Measurements from ENCODE around the gene HP.
"Not testable (repeated sequence)": the region's sequence is repeated elsewhere in the genome, so short reads cannot be mapped to it uniquely, and the experiment has no call there.

Gene HP

GRCh38 chr16:72054254-72054847, at the start of gene HP:
Gene HP (plus strand): TSS chr16:72054505. CDS start chr16:72054653, 148 bp downstream.
- H3K9me3 Mint-ChIP-seq; H3K27me3 Mint-ChIP-seq (ENCODE audit: low read depth); H3K36me3 Mint-ChIP-seq (ENCODE audit: low read depth); H3K4me3 Mint-ChIP-seq; H3K27ac Mint-ChIP-seq; H3K4me1 Mint-ChIP-seq (ENCODE audit: low read depth): not testable (repeated sequence)

GRCh38 chr16:72008065-72008423, 46.3 kb upstream of the HP start:
- H3K36me3 Mint-ChIP-seq (ENCODE audit: low read depth); H3K27ac Mint-ChIP-seq; H3K9me3 Mint-ChIP-seq; H3K27me3 Mint-ChIP-seq (ENCODE audit: low read depth); H3K4me1 Mint-ChIP-seq (ENCODE audit: low read depth): not testable (repeated sequence)
- peak overlapping the region; percentile 94 for H3K4me3 Mint-ChIP-seq

- Mint-ChIP-seq H3K27ac (peak within 1 kb of the TSS; percentile 86), H3K27me3 (ENCODE audit: low read depth) (peaks cover 4% of the 10 kb centered on the region), H3K4me1 (ENCODE audit: low read depth) (peaks cover 13% of the 10 kb centered on the region), H3K36me3 (ENCODE audit: low read depth) (no peaks in the 10 kb centered on the region), H3K4me3 (peak within 1 kb of the TSS; percentile 94), H3K9me3 (no peaks in the 10 kb centered on the region)
Observed at GRCh38 chr16:72008424-72009216, 45.7 kb upstream of the HP start, which contains the start of gene DHODH. Gene DHODH (plus strand): TSS chr16:72008744. CDS start chr16:72008765, 21 bp downstream.

- H3K9me3 Mint-ChIP-seq: no peaks in the 10 kb centered on the region
- peak overlapping the region; percentile 71 for H3K4me3 Mint-ChIP-seq
- peaks cover 14% of the 10 kb centered on the region for H3K4me1 Mint-ChIP-seq (ENCODE audit: low read depth)
- H3K36me3 Mint-ChIP-seq (ENCODE audit: low read depth): no peaks in the 10 kb centered on the region
- H3K27ac Mint-ChIP-seq: no peak overlapping the region
- peaks cover 2% of the 10 kb centered on the region for H3K27me3 Mint-ChIP-seq (ENCODE audit: low read depth)
Observed at GRCh38 chr16:72009779-72010178, 44.5 kb upstream of the HP start.

GRCh38 chr16:72012607-72013006, 41.7 kb upstream of the HP start:
- H3K4me1 Mint-ChIP-seq (ENCODE audit: low read depth): peaks cover 14% of the 10 kb centered on the region
- no peaks in the 10 kb centered on the region for H3K9me3 Mint-ChIP-seq
- no peaks in the 10 kb centered on the region for H3K27me3 Mint-ChIP-seq (ENCODE audit: low read depth)
- H3K4me3 Mint-ChIP-seq: no peak overlapping the region
- no peaks in the 10 kb centered on the region for H3K36me3 Mint-ChIP-seq (ENCODE audit: low read depth)
- H3K27ac Mint-ChIP-seq: no peak overlapping the region

- Mint-ChIP-seq H3K4me1 (ENCODE audit: low read depth) (peaks cover 14% of the 10 kb centered on the region), H3K27me3 (ENCODE audit: low read depth) (no peaks in the 10 kb centered on the region), H3K4me3 (no peak overlapping the region), H3K36me3 (ENCODE audit: low read depth) (no peaks in the 10 kb centered on the region), H3K9me3 (no peaks in the 10 kb centered on the region), H3K27ac (no peak overlapping the region)
Observed at GRCh38 chr16:72013389-72013788, 40.9 kb upstream of the HP start.

GRCh38 chr16:72013888-72014581, 40.3 kb upstream of the HP start:
- Mint-ChIP-seq H3K36me3 (ENCODE audit: low read depth) (no peaks in the 10 kb centered on the region), H3K27ac (no peak overlapping the region), H3K4me1 (ENCODE audit: low read depth) (peaks cover 12% of the 10 kb centered on the region), H3K4me3 (no peak overlapping the region), H3K27me3 (ENCODE audit: low read depth) (no peaks in the 10 kb centered on the region), H3K9me3 (no peaks in the 10 kb centered on the region)

- no peaks in the 10 kb centered on the region for H3K36me3 Mint-ChIP-seq (ENCODE audit: low read depth)
- no peak overlapping the region for H3K4me3 Mint-ChIP-seq
- H3K4me1 Mint-ChIP-seq (ENCODE audit: low read depth): peaks cover 12% of the 10 kb centered on the region
- H3K9me3 Mint-ChIP-seq: no peaks in the 10 kb centered on the region
- no peak overlapping the region for H3K27ac Mint-ChIP-seq
- H3K27me3 Mint-ChIP-seq (ENCODE audit: low read depth): no peaks in the 10 kb centered on the region
Observed at GRCh38 chr16:72014675-72015074, 39.6 kb upstream of the HP start.

GRCh38 chr16:72015124-72015523, 39.2 kb upstream of the HP start:
- peaks cover 11% of the 10 kb centered on the region for H3K4me1 Mint-ChIP-seq (ENCODE audit: low read depth)
- no peaks in the 10 kb centered on the region for H3K36me3 Mint-ChIP-seq (ENCODE audit: low read depth)
- no peaks in the 10 kb centered on the region for H3K27me3 Mint-ChIP-seq (ENCODE audit: low read depth)
- H3K9me3 Mint-ChIP-seq: no peaks in the 10 kb centered on the region
- no peak overlapping the region for H3K27ac Mint-ChIP-seq
- no peak overlapping the region for H3K4me3 Mint-ChIP-seq

- Mint-ChIP-seq H3K27ac (no peak overlapping the region), H3K27me3 (ENCODE audit: low read depth) (no peaks in the 10 kb centered on the region), H3K4me3 (no peak overlapping the region), H3K9me3 (no peaks in the 10 kb centered on the region), H3K36me3 (ENCODE audit: low read depth) (peaks cover 2% of the 10 kb centered on the region), H3K4me1 (ENCODE audit: low read depth) (peaks cover 3% of the 10 kb centered on the region)
Observed at GRCh38 chr16:72018470-72018869, 35.8 kb upstream of the HP start.

GRCh38 chr16:72021043-72021442, 33.3 kb upstream of the HP start:
- Mint-ChIP-seq H3K27me3 (ENCODE audit: low read depth) (no peaks in the 10 kb centered on the region), H3K4me3 (no peak overlapping the region), H3K27ac (no peak overlapping the region), H3K9me3 (no peaks in the 10 kb centered on the region), H3K4me1 (ENCODE audit: low read depth) (no peaks in the 10 kb centered on the region), H3K36me3 (ENCODE audit: low read depth) (peaks cover 9% of the 10 kb centered on the region)

GRCh38 chr16:72022127-72022526, 32.2 kb upstream of the HP start:
- Mint-ChIP-seq H3K27me3 (ENCODE audit: low read depth) (no peaks in the 10 kb centered on the region), H3K4me1 (ENCODE audit: low read depth) (no peaks in the 10 kb centered on the region), H3K36me3 (ENCODE audit: low read depth) (peaks cover 9% of the 10 kb centered on the region), H3K9me3 (no peaks in the 10 kb centered on the region), H3K4me3 (no peak overlapping the region), H3K27ac (no peak overlapping the region)

GRCh38 chr16:72023962-72024361, 30.3 kb upstream of the HP start:
- H3K27ac Mint-ChIP-seq: no peak overlapping the region
- peaks cover 9% of the 10 kb centered on the region for H3K36me3 Mint-ChIP-seq (ENCODE audit: low read depth)
- no peaks in the 10 kb centered on the region for H3K27me3 Mint-ChIP-seq (ENCODE audit: low read depth)
- no peaks in the 10 kb centered on the region for H3K4me1 Mint-ChIP-seq (ENCODE audit: low read depth)
- H3K4me3 Mint-ChIP-seq: no peak overlapping the region
- no peaks in the 10 kb centered on the region for H3K9me3 Mint-ChIP-seq

- H3K36me3 Mint-ChIP-seq (ENCODE audit: low read depth): peaks cover 9% of the 10 kb centered on the region
- H3K9me3 Mint-ChIP-seq: no peaks in the 10 kb centered on the region
- H3K27me3 Mint-ChIP-seq (ENCODE audit: low read depth): no peaks in the 10 kb centered on the region
- no peak overlapping the region for H3K4me3 Mint-ChIP-seq
- H3K27ac Mint-ChIP-seq: no peak overlapping the region
- H3K4me1 Mint-ChIP-seq (ENCODE audit: low read depth): no peaks in the 10 kb centered on the region
Observed at GRCh38 chr16:72024862-72025382, 29.4 kb upstream of the HP start.

Measured in T-helper 1 cell treated with Interleukin-12 subunit alpha and Interleukin-12 subunit beta and Interleukin-4 antibody, amounts not matched to agents 30 μg/mL and 1 μg/mL, for 36 hours (primary cell).